Body of pancreas (tissue), 4 donors: ENCODE results near the gene ATP1A4. TPM values are rescaled to one million over a fixed set of nuclear protein-coding genes. Genes with fewer than 3 reads are reported as not detected.

ENCODE experiments used
- ATAC-seq: fragments of 150-250 bp; one replicate; pipeline ENCODE4 v1.9.1; 2016
- DNase-seq, 4 donors: peaks; one replicate each; pipeline ENCODE4 v3.0.0-alpha.2; 2019
- H3K27ac ChIP-seq, 4 donors: fragments of 200-600 bp; sonication (generic); 1 replicate in 3 of 4; 2 replicates in 1 of 4; pipeline versions ENCODE4 v1.5.1 to v1.6.1; 2016 to 2019; ENCODE audit warnings: mild to moderate bottlenecking in 1 of 4, mixed read lengths in 1 of 4, moderate library complexity in 1 of 4
- H3K27me3 ChIP-seq, 2 donors: fragments of 200-600 bp; sonication (generic); one replicate each; pipeline ENCODE4 v1.6.0; 2016; ENCODE audit warnings: mild to moderate bottlenecking in 1 of 2
- H3K36me3 ChIP-seq, 2 donors: fragments of 200-600 bp; sonication (generic); replicated peaks in 1 of 2; 2 replicates each; pipeline ENCODE4 v1.5.1; 2016; ENCODE audit warnings: low read depth in 2 of 2; ENCODE audit not compliant: insufficient read depth in 1 of 2
- H3K4me1 ChIP-seq: fragments of 200-600 bp; sonication (generic); one replicate; pipeline ENCODE4 v1.6.0; 2016
- H3K4me3 ChIP-seq, 2 donors: fragments of 200-600 bp; sonication (generic); 1 replicate in 1 of 2; 2 replicates in 1 of 2; pipeline ENCODE4 v1.5.1; 2016 to 2019
- H3K9me3 ChIP-seq, 3 donors: fragments of 200-600 bp; sonication (generic); 1 replicate in 2 of 3; 2 replicates in 1 of 3; pipeline ENCODE4 v1.5.1; 2016
- POLR2A ChIP-seq, 3 donors: fragments of 450-650 bp; IDR thresholded peaks; one replicate each; pipeline ENCODE4 v1.6.1; 2016; ENCODE audit warnings: antibody characterized with exemption in 3 of 3, mild to moderate bottlenecking in 2 of 3
- WGBS, 2 donors: methylation state at CpG; one replicate each; pipeline ENCODE4 v1.1.5; 2017; 5-methylcytosine and 5-hydroxymethylcytosine counted together
- intact Hi-C: fragments of 100-400 bp; cut with DNase I; formaldehyde crosslinking; loops from one replicate; pipeline ENCODE4 v1.15.1; 2023
- total RNA-seq, 2 donors: library from RNA; depleted of rRNA; stranded (reverse); fragments of >200 nt; gene quantifications; one replicate each; pipeline ENCODE4 v1.1.0, GENCODE V29; 2016
- TF ChIP-seq, protein P1 (sequence below), 7 experiments: fragments of 450-650 bp in 4 of 7; fragments of 200-600 bp in 3 of 7; sonication (generic) in 3 of 7; IDR thresholded peaks; one replicate each; pipeline ENCODE4 v1.5.1; 2016 to 2019; ENCODE audit warnings: antibody characterized with exemption in 7 of 7

The ATP1A4 gene
- total RNA-seq, 2 donors from 2014 or later: not detected

DNA sequence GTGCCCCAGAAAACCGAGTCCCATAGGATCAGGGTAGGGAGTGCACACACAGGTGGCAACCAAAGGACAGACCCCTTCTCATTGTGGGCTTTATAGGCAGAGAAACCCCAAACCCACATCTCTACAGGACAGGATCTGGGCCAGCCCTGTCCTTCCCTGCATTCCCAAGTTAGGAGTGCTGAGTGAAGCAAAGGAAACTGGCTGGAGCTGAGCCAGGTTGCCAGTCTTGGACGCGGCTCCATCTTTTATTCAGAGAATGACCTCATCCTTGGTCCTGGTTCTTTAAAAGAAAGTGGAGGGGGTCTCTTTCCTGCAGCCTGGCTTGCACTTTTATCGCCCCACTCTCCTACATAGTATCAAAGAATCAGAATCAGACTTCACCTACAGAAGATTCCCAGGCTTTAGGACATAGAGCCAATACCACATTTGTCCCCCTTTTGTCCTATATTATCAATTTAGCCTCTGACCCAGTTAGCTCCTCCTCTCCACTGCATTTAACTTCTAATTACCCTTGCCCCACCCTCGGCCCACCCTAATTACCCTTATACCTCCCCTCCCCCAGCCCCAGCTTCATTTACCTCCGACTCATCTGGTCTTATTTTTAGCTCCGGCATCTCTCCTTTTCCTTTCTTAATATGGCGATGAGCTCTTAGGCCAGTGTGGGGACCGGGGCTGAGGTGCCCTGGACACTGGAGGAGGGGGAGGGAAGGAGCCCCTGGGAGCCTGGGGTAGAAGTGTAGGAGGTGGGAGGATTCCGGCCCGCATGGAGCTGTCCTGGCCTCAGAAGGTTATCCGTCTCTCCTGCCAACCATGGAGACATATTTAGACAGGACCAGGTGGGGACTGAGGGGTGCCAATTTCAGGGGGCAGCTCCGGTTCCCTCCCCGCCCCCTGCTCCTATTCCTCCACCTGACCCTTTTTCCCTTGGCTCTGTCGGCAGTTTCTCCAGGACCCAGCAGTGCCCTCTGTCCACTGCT lies 38.5 kb downstream of the ATP1A4 start, which contains the start of gene CASQ1:
Gene CASQ1 (plus strand): TSS at position 927 of the 977 bp plus-strand sequence. CDS start 177 bp downstream, outside the sequence.
- Histone ChIP-seq H3K27ac (no peak within 1 kb of the TSS), H3K36me3 (no peaks in the 10 kb centered on the region), H3K4me3 (no peak within 1 kb of the TSS), H3K4me1 (peaks cover 12% of the 10 kb centered on the region), H3K9me3 (no peaks in the 10 kb centered on the region), H3K27me3 (no peaks in the 10 kb centered on the region)
- peak in 2 of 4 donors; percentile 38 to 44 for DNase-seq
- intact Hi-C loops: loop anchor here (10.0 kb wide), 2 partner anchors 65 to 105 kb away; no protein-coding TSS in a partner anchor
- 61 to 62% methylated on average over 15 of the region's 15 CpGs for WGBS, 2 donors
- ATAC-seq: no peak
- TF ChIP-seq, protein P1, sequence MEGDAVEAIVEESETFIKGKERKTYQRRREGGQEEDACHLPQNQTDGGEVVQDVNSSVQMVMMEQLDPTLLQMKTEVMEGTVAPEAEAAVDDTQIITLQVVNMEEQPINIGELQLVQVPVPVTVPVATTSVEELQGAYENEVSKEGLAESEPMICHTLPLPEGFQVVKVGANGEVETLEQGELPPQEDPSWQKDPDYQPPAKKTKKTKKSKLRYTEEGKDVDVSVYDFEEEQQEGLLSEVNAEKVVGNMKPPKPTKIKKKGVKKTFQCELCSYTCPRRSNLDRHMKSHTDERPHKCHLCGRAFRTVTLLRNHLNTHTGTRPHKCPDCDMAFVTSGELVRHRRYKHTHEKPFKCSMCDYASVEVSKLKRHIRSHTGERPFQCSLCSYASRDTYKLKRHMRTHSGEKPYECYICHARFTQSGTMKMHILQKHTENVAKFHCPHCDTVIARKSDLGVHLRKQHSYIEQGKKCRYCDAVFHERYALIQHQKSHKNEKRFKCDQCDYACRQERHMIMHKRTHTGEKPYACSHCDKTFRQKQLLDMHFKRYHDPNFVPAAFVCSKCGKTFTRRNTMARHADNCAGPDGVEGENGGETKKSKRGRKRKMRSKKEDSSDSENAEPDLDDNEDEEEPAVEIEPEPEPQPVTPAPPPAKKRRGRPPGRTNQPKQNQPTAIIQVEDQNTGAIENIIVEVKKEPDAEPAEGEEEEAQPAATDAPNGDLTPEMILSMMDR (IDR thresholded peaks at IDR 0.05): no peak
- no peak for TF ChIP-seq POLR2A (IDR thresholded peaks at IDR 0.05)

DNA sequence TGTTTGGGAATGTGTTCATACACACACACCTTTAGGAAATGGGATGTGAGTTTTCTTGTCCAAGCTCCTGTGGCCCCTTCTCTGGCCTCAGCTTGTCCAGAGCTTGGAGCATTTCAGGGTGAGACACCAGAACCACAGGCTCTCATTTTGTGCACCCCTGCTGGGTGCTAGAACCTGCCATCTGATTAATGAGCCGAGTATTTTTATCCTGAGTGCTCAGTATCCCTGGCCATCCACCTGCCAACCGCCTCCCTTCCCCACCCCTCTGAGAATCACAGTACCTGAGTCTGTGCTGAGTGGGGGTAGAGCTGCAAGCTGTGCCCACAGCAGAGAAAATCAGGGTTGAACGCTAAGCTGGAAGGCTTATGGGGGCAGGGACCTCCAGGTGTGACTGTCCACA lies 40.4 kb downstream of the ATP1A4 start:
- Histone ChIP-seq H3K4me3 (no peak overlapping the region), H3K27me3 (no peaks in the 10 kb centered on the region), H3K27ac (no peak overlapping the region), H3K36me3 (no peaks in the 10 kb centered on the region), H3K9me3 (no peaks in the 10 kb centered on the region), H3K4me1 (peaks cover 12% of the 10 kb centered on the region)
- WGBS, 2 donors: 79 to 90% methylated on average over 2 to 3 of the region's 3 CpGs
- no peak for DNase-seq
- intact Hi-C loops: loop anchor here (10.0 kb wide), 2 partner anchors 63 to 103 kb away; no protein-coding TSS in a partner anchor
- no peak for TF ChIP-seq POLR2A (IDR thresholded peaks at IDR 0.05)
- TF ChIP-seq, protein P1 (IDR thresholded peaks at IDR 0.05): no peak
- ATAC-seq: no peak

DNA sequence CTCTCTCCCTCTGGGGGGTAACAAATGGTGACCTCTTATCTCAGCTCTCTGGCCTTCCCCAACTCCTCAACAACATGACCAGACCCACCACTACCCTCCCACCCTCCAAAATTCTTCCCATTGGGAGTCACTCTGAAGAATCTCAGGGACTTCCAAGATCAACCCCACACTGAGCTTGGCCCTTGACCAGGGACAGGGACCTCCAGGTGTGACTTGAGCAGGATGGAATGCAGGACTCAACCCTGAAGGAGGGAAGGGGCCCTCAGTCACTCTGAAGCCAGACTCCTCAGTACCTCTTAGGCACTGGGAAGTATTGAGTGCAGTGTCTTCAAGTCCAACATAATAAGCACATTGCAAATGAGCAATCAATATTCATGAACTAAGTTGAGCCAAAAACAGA lies 40.8 kb downstream of the ATP1A4 start:
- intact Hi-C loops: loop anchor here (10.0 kb wide), 2 partner anchors 63 to 103 kb away; no protein-coding TSS in a partner anchor
- no peak for ATAC-seq

DNA sequence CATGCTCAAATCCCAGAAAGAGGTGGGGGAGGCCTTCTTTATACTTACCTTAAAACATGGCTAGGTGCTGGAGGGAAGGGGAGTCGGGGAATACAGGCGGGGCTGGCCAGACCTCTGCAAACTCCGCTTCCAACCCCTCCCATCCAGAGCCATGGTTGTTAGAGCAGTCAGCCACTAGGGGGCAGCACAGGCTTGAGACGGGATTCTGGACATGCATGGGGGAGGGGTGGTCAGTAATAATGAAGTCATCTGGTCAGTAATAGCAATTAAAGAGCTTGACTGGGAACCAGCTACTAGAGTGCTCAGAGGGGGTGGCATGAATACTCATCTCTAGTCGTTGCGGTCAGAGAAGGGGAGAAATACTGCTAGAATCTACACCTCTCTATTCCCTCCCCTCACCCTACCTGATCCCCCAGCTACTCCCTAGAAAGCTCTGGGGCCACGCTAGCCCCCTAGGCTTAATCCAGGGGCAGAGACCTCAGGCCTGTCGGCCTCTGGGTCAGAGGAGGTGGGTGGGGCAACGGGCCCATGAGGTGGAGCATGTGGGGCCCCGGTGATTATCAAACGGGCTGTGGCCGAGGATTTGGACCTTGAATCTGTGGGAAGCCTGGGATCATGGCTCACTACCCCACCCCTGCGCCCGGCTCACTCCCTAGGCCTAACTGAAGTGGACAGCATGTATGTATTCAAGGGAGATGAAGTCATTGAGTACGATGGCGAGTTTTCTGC lies 41.9 kb downstream of the ATP1A4 start:
- DNase-seq: peak; percentile 88 to 91 (median 90)
- no peaks in the 10 kb centered on the region for H3K36me3 ChIP-seq
- 15 to 16% methylated on average over 14 to 16 of the region's 16 CpGs for WGBS, 2 donors
- no peaks in the 10 kb centered on the region for H3K9me3 ChIP-seq
- TF ChIP-seq POLR2A (IDR thresholded peaks at IDR 0.05): peak in 1 of 3 donors; percentile 16
- TF ChIP-seq, protein P1 (IDR thresholded peaks at IDR 0.05): peak; percentile 93 to 98 (median 97)
- H3K27me3 ChIP-seq: no peaks in the 10 kb centered on the region
- H3K4me3 ChIP-seq: no peak overlapping the region
- H3K4me1 ChIP-seq: peaks cover 12% of the 10 kb centered on the region
- intact Hi-C loops: loop anchor here (10.0 kb wide), 2 partner anchors 62 to 102 kb away; no protein-coding TSS in a partner anchor
- ATAC-seq: peak; percentile 90
- H3K27ac ChIP-seq: no peak overlapping the region

More for the DNA sequence above, 40.8 kb downstream of the ATP1A4 start:
- H3K27me3 ChIP-seq: no peaks in the 10 kb centered on the region
- no peaks in the 10 kb centered on the region for H3K36me3 ChIP-seq
- no peaks in the 10 kb centered on the region for H3K9me3 ChIP-seq
- DNase-seq: no peak
- H3K27ac ChIP-seq: no peak overlapping the region
- H3K4me1 ChIP-seq: peaks cover 12% of the 10 kb centered on the region
- H3K4me3 ChIP-seq: no peak overlapping the region
- TF ChIP-seq POLR2A (IDR thresholded peaks at IDR 0.05): no peak
- TF ChIP-seq, protein P1 (IDR thresholded peaks at IDR 0.05): no peak
